Caco-2 (cell line): ENCODE results near the gene RANGAP1. TPM values are rescaled to one million over a fixed set of nuclear protein-coding genes. Genes with fewer than 3 reads are reported as not detected.
"Not testable (repeated sequence)": the region's sequence is repeated elsewhere in the genome, so short reads cannot be mapped to it uniquely, and the experiment has no call there.

Source experiments
- BruUV-seq: library from RNA; stranded (reverse); fragments of 400-500 nt; replicated peaks from 2 replicates; lab custom pipeline; 2021; lab: Mats Ljungman, UMichigan
- CTCF ChIA-PET: fragments of 300-600 bp; sonication (Branson Sonifier 250); formaldehyde crosslinking; loops from one replicate; lab custom pipeline; 2022; ENCODE audit warnings: antibody characterized with exemption; lab: Charles Lee
- POLR2A ChIA-PET: fragments of 300-600 bp; sonication (Branson Sonifier 250); formaldehyde crosslinking; loops from one replicate; lab custom pipeline; 2022; ENCODE audit warnings: antibody characterized with exemption; lab: Charles Lee
- DNase-seq, 2 experiments: peaks; one replicate each; pipeline versions ENCODE4 v3.0.0 to v3.0.0-alpha.2; 2020 to 2022
- H3K27me3 ChIP-seq: replicated peaks from 2 replicates; pipeline ENCODE4 v1.6.0; 2011; ENCODE audit warnings: low read length; ENCODE audit not compliant: control insufficient read depth, insufficient read depth
- H3K36me3 ChIP-seq: 2 replicates; pipeline ENCODE4 v1.5.1; 2011; ENCODE audit warnings: low read length; ENCODE audit not compliant: control insufficient read depth, insufficient read depth
- H3K4me1 ChIP-seq: fragments of 250-450 bp; sonication (Bioruptor Pico); 2 replicates; pipeline ENCODE4 v1.5.1; 2020; ENCODE audit warnings: mild to moderate bottlenecking
- H3K4me3 ChIP-seq: 2 replicates; pipeline ENCODE4 v1.5.1; 2011; ENCODE audit warnings: low read depth, mild to moderate bottlenecking, control low read depth, low read length
- H3K9me3 ChIP-seq: fragments of 250-450 bp; sonication (Bioruptor Pico); 2 replicates; pipeline ENCODE4 v1.5.1; 2020; ENCODE audit warnings: mild to moderate bottlenecking, moderate library complexity
- H3K27ac Mint-ChIP-seq: one replicate; pipeline ENCODE4 v1.8.0; 2022; ENCODE audit warnings: mixed read lengths; ENCODE audit not compliant: unreplicated experiment
- H3K27me3 Mint-ChIP-seq: one replicate; pipeline ENCODE4 v1.8.0; 2022; ENCODE audit warnings: mixed read lengths; ENCODE audit not compliant: insufficient read depth, unreplicated experiment
- H3K36me3 Mint-ChIP-seq: one replicate; pipeline ENCODE4 v1.8.0; 2022; ENCODE audit warnings: mild to moderate bottlenecking, mixed read lengths; ENCODE audit not compliant: insufficient read depth, unreplicated experiment
- H3K4me1 Mint-ChIP-seq: one replicate; pipeline ENCODE4 v1.8.0; 2022; ENCODE audit warnings: low read depth, mixed read lengths; ENCODE audit not compliant: unreplicated experiment
- H3K4me3 Mint-ChIP-seq: one replicate; pipeline ENCODE4 v1.8.0; 2022; ENCODE audit warnings: mild to moderate bottlenecking, moderate library complexity, mixed read lengths; ENCODE audit not compliant: unreplicated experiment
- H3K9me3 Mint-ChIP-seq: one replicate; pipeline ENCODE4 v1.8.0; 2022; ENCODE audit warnings: mixed read lengths; ENCODE audit not compliant: unreplicated experiment
- CTCF ChIP-seq, 2 experiments: fragments of 200-600 bp in 1 of 2; IDR thresholded peaks; 1 replicate in 1 of 2; 2 replicates in 1 of 2; pipeline versions ENCODE4 v1.5.1 to v1.8.0; 2011 to 2022; ENCODE audit warnings: antibody characterized with exemption in 1 of 2, control low read depth in 1 of 2, inconsistent platforms in 1 of 2, low read depth in 1 of 2, low read length in 1 of 2, mild to moderate bottlenecking in 1 of 2, moderate library complexity in 1 of 2; ENCODE audit not compliant: insufficient read depth in 1 of 2, severe bottlenecking in 1 of 2, unreplicated experiment in 1 of 2
- intact Hi-C: fragments of 100-400 bp; cut with micrococcal nuclease; formaldehyde crosslinking; loops from one replicate; pipeline ENCODE4 v1.10.0; 2022; ENCODE audit not compliant: unreplicated experiment
- total RNA-seq: library from RNA; stranded (reverse); gene quantifications from 2 replicates; pipeline ENCODE4 v1.2.3, GENCODE V29; 2022

RANGAP1 gene
- total RNA-seq, 1 experiment from 2014 or later = 106 TPM

DNA sequence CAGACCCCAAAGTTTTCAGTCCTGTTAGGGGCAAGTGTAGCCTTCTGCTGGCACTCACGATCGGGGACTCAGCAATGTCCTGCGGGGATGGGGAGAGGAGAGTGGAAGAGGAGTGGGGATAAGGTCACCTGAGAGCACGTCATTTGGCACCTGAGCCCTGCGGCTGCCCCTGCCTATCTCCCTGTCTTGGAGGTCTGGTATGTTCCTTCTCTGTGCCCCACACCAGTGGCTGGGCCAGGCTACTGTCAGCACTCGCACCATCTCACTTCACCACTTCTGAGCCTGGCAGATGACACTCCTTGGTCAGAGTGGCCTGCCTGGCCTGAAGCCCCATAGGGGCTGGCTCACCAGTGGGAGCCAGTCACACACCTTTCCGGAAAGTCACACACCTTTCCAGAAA is 25.1 kb downstream of the RANGAP1 start:
- CTCF ChIA-PET = no interaction called here
- intact Hi-C loops = no loop called here
- no peak overlapping the region for H3K4me3 ChIP-seq
- Mint-ChIP-seq H3K9me3 (no peaks in the 10 kb centered on the region), H3K27ac (no peak overlapping the region), H3K36me3 (peaks cover 53% of the 10 kb centered on the region), H3K4me1 (no peaks in the 10 kb centered on the region), H3K27me3 (no peaks in the 10 kb centered on the region), H3K4me3 (no peak overlapping the region)
- DNase-seq = no peak
- no TSS peak for BruUV-seq
- no peaks in the 10 kb centered on the region for H3K4me1 ChIP-seq
- no peaks in the 10 kb centered on the region for H3K9me3 ChIP-seq
- TF ChIP-seq CTCF (IDR thresholded peaks at IDR 0.05; ENCODE audit: insufficient read depth in 1 of 2, low read depth in 1 of 2, low read length in 1 of 2, severe bottlenecking in 1 of 2, unreplicated experiment in 1 of 2) = no peak
- H3K36me3 ChIP-seq = peaks cover 2% of the 10 kb centered on the region
- POLR2A ChIA-PET = no interaction called here
- H3K27me3 ChIP-seq = no peaks in the 10 kb centered on the region

- intact Hi-C loops, H3K4me3 ChIP-seq, POLR2A ChIA-PET, H3K36me3 ChIP-seq, H3K4me1 ChIP-seq, H3K9me3 ChIP-seq, H3K27me3 Mint-ChIP-seq, H3K27me3 ChIP-seq, H3K4me3 Mint-ChIP-seq, CTCF ChIA-PET, DNase-seq, H3K27ac Mint-ChIP-seq, H3K4me1 Mint-ChIP-seq, H3K9me3 Mint-ChIP-seq, BruUV-seq: not testable (repeated sequence)
- peaks cover 55% of the 10 kb centered on the region for H3K36me3 Mint-ChIP-seq
These were observed 26.2 kb downstream of the RANGAP1 start for GRCh38 chr22:41259756-41260155.

- Histone ChIP-seq H3K4me1 (no peaks in the 10 kb centered on the region), H3K4me3 (no peak overlapping the region), H3K27me3 (no peaks in the 10 kb centered on the region), H3K36me3 (peaks cover 2% of the 10 kb centered on the region), H3K9me3 (no peaks in the 10 kb centered on the region)
- Mint-ChIP-seq H3K27me3 (no peaks in the 10 kb centered on the region), H3K36me3 (peaks cover 54% of the 10 kb centered on the region), H3K9me3 (no peaks in the 10 kb centered on the region), H3K27ac (no peak overlapping the region), H3K4me1 (no peaks in the 10 kb centered on the region), H3K4me3 (no peak overlapping the region)
- no peak for DNase-seq
- intact Hi-C loops = no loop called here
- TF ChIP-seq CTCF (IDR thresholded peaks at IDR 0.05; ENCODE audit: insufficient read depth in 1 of 2, low read depth in 1 of 2, low read length in 1 of 2, severe bottlenecking in 1 of 2, unreplicated experiment in 1 of 2) = no peak
- CTCF ChIA-PET = no interaction called here
- POLR2A ChIA-PET = no interaction called here
- no TSS peak for BruUV-seq
These were observed 28.3 kb downstream of the RANGAP1 start for GRCh38 chr22:41257696-41258095.
